Measurements from ENCODE around the gene DSG3.

GRCh38 chr18:31469629-31470028, 22.1 kb downstream of the DSG3 start:
- no peak for TF ChIP-seq ELF4 (IDR thresholded peaks at IDR 0.05)
- TF ChIP-seq L3MBTL2 (conservative IDR thresholded peaks at IDR 0.05), result no peak
- TF ChIP-seq SP1 (IDR thresholded peaks at IDR 0.05), result no peak
- no peak for TF ChIP-seq CTBP1 (IDR thresholded peaks at IDR 0.05; ENCODE audit: borderline replicate concordance)
- no peak for TF ChIP-seq ARNT (IDR thresholded peaks at IDR 0.05)
- no peak for TF ChIP-seq FOXK2 (IDR thresholded peaks at IDR 0.05)
